ENCODE results near the gene GALNT13.

Gene GALNT13

DNA sequence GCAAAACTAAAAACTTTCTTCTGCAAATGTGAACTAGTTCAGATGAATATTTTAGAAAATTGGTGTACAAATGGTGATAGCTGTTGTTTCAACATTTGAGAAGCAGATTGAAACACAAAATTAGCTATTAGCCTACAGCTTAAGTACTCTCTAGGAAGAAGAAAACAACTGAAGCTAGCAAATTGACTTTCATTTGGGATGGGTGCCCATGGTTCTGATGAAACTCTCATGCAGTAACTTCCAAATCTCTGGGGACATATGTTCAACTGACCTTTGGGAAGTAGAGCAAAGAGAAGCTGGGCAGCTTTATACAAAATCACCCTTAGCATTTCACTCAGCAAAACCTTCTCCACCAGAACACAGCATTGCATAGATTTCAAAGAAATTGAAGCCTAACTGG lies 119.0 kb downstream of the GALNT13 start:
- H3K27ac Mint-ChIP-seq: no peak overlapping the region
- no peak overlapping the region for H3K4me3 Mint-ChIP-seq
- H3K27me3 Mint-ChIP-seq: no peaks in the 10 kb centered on the region
- H3K36me3 Mint-ChIP-seq (ENCODE audit: low read depth): no peaks in the 10 kb centered on the region
- peaks cover 13% of the 10 kb centered on the region for H3K9me3 Mint-ChIP-seq
- DNase-seq: no peak
- ATAC-seq: no peak
- no peaks in the 10 kb centered on the region for H3K4me1 Mint-ChIP-seq

DNA sequence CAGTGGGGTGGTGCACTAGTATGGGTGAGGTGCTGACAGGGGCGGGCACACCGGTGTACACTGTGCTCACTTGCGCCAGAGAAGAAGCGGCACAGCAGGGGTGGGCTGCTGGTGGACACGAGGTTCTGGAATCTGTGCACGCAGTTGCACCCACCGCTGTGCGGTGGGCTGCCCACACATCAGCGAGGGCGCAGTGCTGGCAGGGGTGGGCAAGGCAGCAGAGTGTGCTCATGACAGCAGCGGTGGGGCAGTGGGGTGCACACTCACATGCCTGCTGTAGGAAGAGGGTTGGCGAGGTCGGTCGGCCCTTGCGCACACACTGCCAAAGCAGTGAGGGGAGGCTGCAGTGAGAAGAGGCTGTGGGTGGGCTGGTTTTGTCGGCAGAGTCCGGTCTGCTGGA lies 141.8 kb downstream of the GALNT13 start:
- H3K4me3 Mint-ChIP-seq: no peak overlapping the region
- H3K27ac Mint-ChIP-seq: no peak overlapping the region
- H3K9me3 Mint-ChIP-seq: peaks cover 36% of the 10 kb centered on the region
- H3K36me3 Mint-ChIP-seq (ENCODE audit: low read depth): no peaks in the 10 kb centered on the region
- no peaks in the 10 kb centered on the region for H3K4me1 Mint-ChIP-seq
- DNase-seq (no peak), ATAC-seq (no peak)
- H3K27me3 Mint-ChIP-seq: no peaks in the 10 kb centered on the region

DNA sequence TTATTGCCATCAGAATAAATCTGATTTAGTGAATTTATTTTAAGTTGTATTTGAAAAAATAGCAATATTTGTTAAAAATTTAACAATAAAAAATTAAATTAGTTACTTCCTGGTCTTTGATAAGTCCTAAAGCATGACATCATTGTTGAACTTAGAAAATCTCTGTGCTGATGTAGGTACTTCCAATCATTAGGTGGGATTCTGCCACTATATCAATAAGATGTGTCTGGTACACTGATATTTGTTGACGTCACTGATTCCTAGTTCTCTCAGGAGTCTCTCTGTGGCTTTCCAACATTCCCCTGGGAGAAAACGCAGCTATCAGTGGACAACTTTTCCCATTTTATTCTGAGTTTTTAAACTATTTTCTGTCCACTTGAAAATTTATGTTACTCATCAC lies 143.5 kb downstream of the GALNT13 start:
- Mint-ChIP-seq H3K4me3 (no peak overlapping the region), H3K9me3 (peaks cover 25% of the 10 kb centered on the region), H3K36me3 (ENCODE audit: low read depth) (no peaks in the 10 kb centered on the region), H3K4me1 (no peaks in the 10 kb centered on the region), H3K27ac (no peak overlapping the region), H3K27me3 (no peaks in the 10 kb centered on the region)
- ATAC-seq (no peak), DNase-seq (no peak)

DNA sequence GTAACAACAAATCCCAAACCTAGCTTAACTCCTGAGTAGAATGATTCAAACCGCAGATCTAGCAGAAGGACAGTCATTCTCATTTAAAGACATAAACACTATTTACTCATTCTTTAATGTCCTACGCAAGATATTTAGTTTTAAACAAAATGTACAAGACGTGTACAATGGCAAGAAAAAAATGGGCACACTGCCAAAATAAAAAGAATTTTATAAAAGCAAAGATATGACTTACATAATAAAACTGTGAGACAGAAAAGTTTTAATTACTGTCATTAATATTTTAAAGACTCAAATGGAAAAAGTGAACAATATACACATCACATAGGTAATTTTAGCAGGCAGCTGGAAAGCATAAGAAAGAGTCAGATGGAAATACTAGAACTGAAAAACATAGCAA lies 157.8 kb downstream of the GALNT13 start:
- ATAC-seq (no peak), DNase-seq (no peak)
- Mint-ChIP-seq H3K36me3 (ENCODE audit: low read depth) (no peaks in the 10 kb centered on the region), H3K9me3 (peaks cover 28% of the 10 kb centered on the region), H3K27me3 (no peaks in the 10 kb centered on the region), H3K27ac (no peak overlapping the region), H3K4me1 (no peaks in the 10 kb centered on the region), H3K4me3 (no peak overlapping the region)

DNA sequence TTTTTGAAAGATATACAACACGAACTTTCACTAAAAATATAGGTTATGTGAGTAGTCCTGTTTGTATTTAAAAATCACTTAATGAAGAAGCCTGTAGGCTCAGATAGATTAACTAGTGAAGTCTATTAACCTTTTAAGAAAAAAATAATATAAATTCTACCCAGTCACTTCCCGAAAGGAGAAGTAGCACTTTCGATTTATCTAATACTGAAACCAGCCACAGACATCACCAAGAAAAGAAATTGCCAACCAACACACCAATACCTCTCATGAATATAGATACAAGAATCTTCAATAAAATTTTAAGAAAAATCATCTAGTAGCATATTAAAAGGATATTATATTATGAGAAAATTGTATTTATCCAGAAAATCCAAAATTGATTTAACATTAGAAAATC lies 160.5 kb downstream of the GALNT13 start:
- Mint-ChIP-seq H3K4me1 (no peaks in the 10 kb centered on the region), H3K27me3 (no peaks in the 10 kb centered on the region), H3K36me3 (ENCODE audit: low read depth) (no peaks in the 10 kb centered on the region), H3K9me3 (peaks cover 12% of the 10 kb centered on the region), H3K4me3 (no peak overlapping the region), H3K27ac (no peak overlapping the region)
- DNase-seq (no peak), ATAC-seq (no peak)

DNA sequence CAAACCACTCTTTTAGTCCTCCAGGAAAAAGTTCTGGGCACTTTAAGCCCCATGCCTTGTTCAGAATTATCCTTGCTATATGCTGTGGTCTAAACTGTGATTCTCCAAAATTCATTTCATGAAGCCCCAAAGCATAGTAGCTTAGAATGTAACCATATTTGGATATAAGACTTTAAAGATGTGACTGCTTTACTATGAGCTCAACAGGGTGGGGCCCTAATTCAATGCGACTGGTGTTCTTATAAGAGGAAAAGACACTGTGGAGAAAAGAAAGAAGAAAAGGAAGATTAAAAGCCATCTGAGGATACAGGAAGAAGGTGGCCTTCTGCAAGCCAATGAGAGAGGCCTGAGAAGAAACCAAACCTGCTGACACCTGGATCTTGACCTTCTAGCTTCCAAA lies 174.8 kb downstream of the GALNT13 start:
- H3K36me3 Mint-ChIP-seq (ENCODE audit: low read depth): no peaks in the 10 kb centered on the region
- H3K9me3 Mint-ChIP-seq: peaks cover 16% of the 10 kb centered on the region
- DNase-seq (no peak), ATAC-seq (no peak)
- H3K27me3 Mint-ChIP-seq: no peaks in the 10 kb centered on the region
- no peak overlapping the region for H3K4me3 Mint-ChIP-seq
- no peak overlapping the region for H3K27ac Mint-ChIP-seq
- no peaks in the 10 kb centered on the region for H3K4me1 Mint-ChIP-seq

DNA sequence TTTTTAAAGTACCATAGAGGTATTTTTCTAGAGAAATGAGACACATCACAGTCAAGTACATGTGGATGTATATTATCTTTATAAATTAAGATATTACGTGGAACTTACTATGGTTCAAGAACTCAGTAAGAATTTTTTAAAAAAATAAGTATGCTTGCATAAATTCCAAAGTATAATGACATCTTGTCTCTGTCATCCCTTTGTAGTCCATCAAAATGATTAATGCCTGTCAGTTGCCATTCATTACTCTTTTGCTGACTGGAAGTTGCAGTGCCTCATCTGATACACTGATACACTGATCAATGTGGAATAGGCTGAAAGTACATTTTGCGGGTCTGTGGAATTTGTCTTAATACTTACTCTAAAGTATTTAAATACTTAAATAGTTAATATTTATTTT lies 177.2 kb downstream of the GALNT13 start:
- Mint-ChIP-seq H3K4me3 (no peak overlapping the region), H3K36me3 (ENCODE audit: low read depth) (no peaks in the 10 kb centered on the region), H3K27me3 (no peaks in the 10 kb centered on the region), H3K4me1 (no peaks in the 10 kb centered on the region), H3K9me3 (peaks cover 12% of the 10 kb centered on the region), H3K27ac (no peak overlapping the region)
- DNase-seq (no peak), ATAC-seq (no peak)

DNA sequence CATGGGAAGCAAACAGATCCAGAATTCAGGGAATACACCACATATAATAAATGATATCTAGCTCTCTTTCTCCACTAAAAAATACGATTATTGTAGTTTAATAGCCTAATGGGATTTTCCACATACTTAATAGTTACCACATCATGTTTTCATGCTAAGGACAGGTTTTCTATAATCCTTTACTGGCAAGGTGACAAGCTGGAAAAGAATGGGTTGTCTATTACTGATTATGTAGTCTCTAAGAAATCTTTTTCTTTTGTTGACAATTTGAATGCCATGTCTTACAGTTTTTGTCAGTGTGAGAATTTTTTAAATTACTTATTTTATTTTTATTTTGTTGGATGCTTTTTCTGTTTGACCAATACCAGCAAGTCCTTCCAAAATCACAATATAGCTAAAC lies 177.8 kb downstream of the GALNT13 start:
- H3K4me1 Mint-ChIP-seq: no peaks in the 10 kb centered on the region
- DNase-seq (no peak), ATAC-seq (no peak)
- H3K4me3 Mint-ChIP-seq: no peak overlapping the region
- H3K27me3 Mint-ChIP-seq: no peaks in the 10 kb centered on the region
- no peaks in the 10 kb centered on the region for H3K36me3 Mint-ChIP-seq (ENCODE audit: low read depth)
- H3K9me3 Mint-ChIP-seq: peaks cover 12% of the 10 kb centered on the region
- no peak overlapping the region for H3K27ac Mint-ChIP-seq

DNA sequence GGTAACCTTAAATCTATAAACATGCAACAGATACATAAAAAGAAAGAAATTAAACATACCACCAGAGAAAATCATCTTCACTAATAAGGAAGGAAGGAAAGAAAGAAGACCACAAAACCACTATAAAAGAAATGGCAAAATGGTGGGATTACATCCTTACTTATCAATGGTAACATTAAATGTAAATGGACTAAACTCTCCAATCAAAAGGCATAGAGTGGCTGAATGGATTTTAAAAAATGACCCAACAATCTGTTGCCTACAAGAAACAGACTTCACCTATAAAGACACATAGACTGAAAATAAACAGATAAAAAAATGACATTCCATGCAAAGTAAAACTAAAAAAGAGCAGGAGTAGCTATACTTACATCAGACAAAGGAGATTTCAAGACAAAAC lies 195.4 kb downstream of the GALNT13 start:
- Mint-ChIP-seq H3K27me3 (no peaks in the 10 kb centered on the region), H3K27ac (no peak overlapping the region), H3K9me3 (peaks cover 28% of the 10 kb centered on the region), H3K36me3 (ENCODE audit: low read depth) (no peaks in the 10 kb centered on the region), H3K4me3 (no peak overlapping the region), H3K4me1 (no peaks in the 10 kb centered on the region)
- no peak for ATAC-seq
- DNase-seq: no peak

DNA sequence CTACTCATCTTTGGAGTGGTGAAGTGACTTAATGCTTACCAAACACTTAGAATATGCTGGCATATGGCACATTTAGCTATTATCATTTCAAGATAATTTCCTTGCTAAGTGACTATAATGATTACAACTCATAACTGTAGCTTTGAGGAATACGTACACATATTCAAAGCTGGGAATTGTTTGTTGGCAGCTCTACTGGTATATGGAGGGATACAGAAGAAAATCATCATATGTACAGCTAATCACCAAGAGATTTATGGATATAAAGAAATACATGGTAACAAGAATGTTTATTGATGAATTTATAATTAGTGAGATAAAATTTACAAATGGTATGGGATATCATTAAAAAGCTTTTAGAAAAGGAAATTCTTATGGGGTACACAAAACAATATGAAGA lies 207.2 kb downstream of the GALNT13 start:
- H3K4me1 Mint-ChIP-seq: no peaks in the 10 kb centered on the region
- no peaks in the 10 kb centered on the region for H3K27me3 Mint-ChIP-seq
- H3K36me3 Mint-ChIP-seq (ENCODE audit: low read depth): no peaks in the 10 kb centered on the region
- H3K9me3 Mint-ChIP-seq: peaks cover 8% of the 10 kb centered on the region
- DNase-seq (no peak), ATAC-seq (no peak)
- H3K4me3 Mint-ChIP-seq: no peak overlapping the region
- H3K27ac Mint-ChIP-seq: no peak overlapping the region

DNA sequence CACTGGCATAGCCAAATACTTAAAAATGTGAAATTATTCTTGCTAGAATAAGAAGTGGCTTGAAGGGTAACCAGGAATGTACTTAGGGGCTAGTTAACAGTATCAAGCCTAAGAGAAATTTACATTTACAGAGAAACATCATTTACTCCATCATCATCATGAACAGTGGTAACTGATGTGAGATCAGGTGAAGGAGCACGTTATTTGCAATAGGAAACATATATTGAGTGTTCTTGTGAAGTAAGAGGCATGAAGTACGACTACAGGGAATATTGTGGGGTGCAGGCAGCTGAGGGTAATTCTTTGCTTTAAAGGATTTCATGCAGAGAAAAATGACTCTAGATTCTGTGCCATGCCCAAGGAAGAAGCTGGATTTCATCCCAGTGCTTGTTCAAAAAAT lies 220.8 kb downstream of the GALNT13 start:
- DNase-seq: no peak
- Mint-ChIP-seq H3K36me3 (ENCODE audit: low read depth) (no peaks in the 10 kb centered on the region), H3K27me3 (no peaks in the 10 kb centered on the region)

DNA sequence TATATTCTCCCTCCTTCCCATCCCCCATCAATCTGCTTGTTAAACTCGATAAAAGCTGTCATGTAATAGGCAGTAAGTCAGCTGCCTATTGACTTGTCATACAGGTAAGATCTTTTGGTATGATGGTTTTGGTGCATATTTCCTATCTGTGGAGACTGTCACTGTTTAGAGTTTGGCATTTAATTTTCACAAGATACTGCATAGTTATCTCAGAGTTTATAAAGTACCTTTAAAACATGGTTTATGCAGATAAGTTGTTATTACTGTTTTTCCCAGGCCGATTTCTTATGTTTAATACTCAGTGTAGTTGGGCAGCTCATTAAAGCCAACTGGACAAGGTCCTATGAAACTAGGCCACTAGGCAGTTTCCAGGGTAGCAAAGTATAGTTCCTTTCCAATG lies 222.1 kb downstream of the GALNT13 start:
- no peak for ATAC-seq
- no peaks in the 10 kb centered on the region for H3K27me3 Mint-ChIP-seq
- H3K4me3 Mint-ChIP-seq: no peak overlapping the region
- no peaks in the 10 kb centered on the region for H3K36me3 Mint-ChIP-seq (ENCODE audit: low read depth)
- no peaks in the 10 kb centered on the region for H3K4me1 Mint-ChIP-seq
- H3K9me3 Mint-ChIP-seq: no peaks in the 10 kb centered on the region
- no peak overlapping the region for H3K27ac Mint-ChIP-seq
- DNase-seq: no peak

More for the DNA sequence above, 220.8 kb downstream of the GALNT13 start:
- Mint-ChIP-seq H3K4me1 (no peaks in the 10 kb centered on the region), H3K4me3 (no peak overlapping the region), H3K27ac (no peak overlapping the region), H3K9me3 (no peaks in the 10 kb centered on the region)
- ATAC-seq: no peak

DNA sequence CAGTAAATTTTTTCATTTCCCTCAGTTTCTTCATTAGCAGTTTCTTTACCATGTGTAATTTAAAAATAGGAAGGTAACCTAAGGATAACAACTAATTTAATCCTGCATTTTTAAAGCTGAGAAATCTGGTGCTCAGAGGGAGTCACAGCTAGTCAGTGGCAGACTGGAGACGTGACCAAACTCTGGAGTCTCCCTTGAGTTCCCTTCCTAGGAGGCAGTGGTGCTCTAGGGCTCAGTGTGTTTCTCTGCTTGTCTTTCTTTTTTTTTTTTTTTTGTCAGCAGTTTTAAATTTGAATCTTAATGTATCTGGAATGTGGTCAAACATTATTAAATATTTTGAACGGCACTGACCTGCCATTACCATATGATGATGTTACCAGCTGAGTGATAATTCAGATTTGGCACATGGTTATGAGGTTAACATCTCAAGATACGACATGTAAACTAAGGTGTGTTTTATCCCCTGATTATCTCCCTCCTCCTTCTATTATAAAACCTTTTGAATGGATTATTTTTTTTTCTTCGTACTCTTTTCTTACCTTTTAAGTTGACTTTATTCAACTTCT lies 226.2 kb downstream of the GALNT13 start:
- no peaks in the 10 kb centered on the region for H3K27me3 Mint-ChIP-seq
- H3K4me1 Mint-ChIP-seq: no peaks in the 10 kb centered on the region
- no peak for ATAC-seq
- H3K9me3 Mint-ChIP-seq: peaks cover 23% of the 10 kb centered on the region
- H3K36me3 Mint-ChIP-seq (ENCODE audit: low read depth): no peaks in the 10 kb centered on the region
- no peak overlapping the region for H3K4me3 Mint-ChIP-seq
- H3K27ac Mint-ChIP-seq: no peak overlapping the region
- DNase-seq: no peak

DNA sequence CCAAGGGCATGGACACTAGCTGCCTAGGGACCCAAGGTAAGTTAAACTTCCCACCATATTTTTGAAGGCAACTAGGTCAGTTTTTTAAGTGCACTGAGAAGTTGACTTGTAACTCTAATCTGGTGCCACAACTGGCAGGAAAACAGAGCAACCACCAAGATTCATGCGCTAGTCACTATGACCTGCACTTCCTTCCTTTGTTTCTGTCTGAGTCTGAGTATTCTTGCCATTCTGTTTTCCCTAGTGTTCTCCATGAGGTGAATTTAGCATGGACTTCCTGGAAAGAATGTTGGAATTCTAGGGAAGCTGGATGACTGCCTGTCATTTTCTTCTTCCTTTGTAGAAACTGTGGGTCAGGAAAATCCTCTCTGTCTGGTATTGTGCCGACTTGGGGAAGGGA lies 249.0 kb downstream of the GALNT13 start:
- Mint-ChIP-seq H3K4me1 (no peaks in the 10 kb centered on the region), H3K27ac (no peak overlapping the region), H3K4me3 (no peak overlapping the region), H3K36me3 (ENCODE audit: low read depth) (no peaks in the 10 kb centered on the region), H3K27me3 (no peaks in the 10 kb centered on the region), H3K9me3 (peaks cover 43% of the 10 kb centered on the region)
- DNase-seq: no peak
- ATAC-seq: no peak

DNA sequence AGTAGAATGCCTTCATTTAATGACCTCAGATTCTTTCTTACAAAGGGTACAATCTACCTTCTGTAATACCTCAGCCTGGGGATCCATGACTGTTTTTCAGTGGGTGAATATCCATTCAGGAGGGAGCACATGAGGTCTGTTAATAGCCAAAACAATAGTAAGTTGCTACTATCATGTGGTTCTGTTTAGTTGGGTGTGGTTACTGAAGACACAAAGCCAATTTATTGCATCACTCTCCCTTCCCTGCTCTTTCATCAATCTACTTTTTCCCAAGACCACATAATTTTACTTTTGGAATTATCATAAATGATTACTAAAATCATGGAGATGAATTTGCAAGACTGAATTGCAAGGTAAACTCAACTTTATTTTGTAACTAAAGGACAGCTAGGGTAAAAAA lies 254.2 kb downstream of the GALNT13 start:
- no peaks in the 10 kb centered on the region for H3K4me1 Mint-ChIP-seq
- no peaks in the 10 kb centered on the region for H3K27me3 Mint-ChIP-seq
- no peak for ATAC-seq
- peaks cover 15% of the 10 kb centered on the region for H3K9me3 Mint-ChIP-seq
- no peaks in the 10 kb centered on the region for H3K36me3 Mint-ChIP-seq (ENCODE audit: low read depth)
- H3K4me3 Mint-ChIP-seq: no peak overlapping the region
- H3K27ac Mint-ChIP-seq: no peak overlapping the region
- DNase-seq: no peak

DNA sequence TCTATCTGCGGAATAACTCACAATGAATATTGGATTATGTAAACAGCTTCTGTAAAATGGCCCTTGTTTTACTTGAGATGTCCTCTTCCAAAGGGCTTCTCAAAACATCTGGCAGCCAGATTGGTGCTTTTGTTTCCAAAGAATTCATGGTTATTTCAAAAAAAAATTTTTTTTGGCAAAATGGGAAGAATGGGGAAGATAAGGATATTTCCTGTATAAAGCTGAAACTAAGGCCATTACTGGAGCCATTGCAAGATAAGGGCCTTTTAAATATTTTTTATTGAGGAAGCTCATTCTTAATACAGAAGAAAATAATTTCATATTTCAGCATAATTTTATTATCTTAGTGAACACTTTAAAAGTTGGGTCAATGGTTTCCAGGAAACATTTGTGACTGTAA lies 259.1 kb downstream of the GALNT13 start:
- no peak for ATAC-seq
- peaks cover 5% of the 10 kb centered on the region for H3K9me3 Mint-ChIP-seq
- no peaks in the 10 kb centered on the region for H3K27me3 Mint-ChIP-seq
- H3K36me3 Mint-ChIP-seq (ENCODE audit: low read depth): no peaks in the 10 kb centered on the region
- no peak overlapping the region for H3K4me3 Mint-ChIP-seq
- no peak overlapping the region for H3K27ac Mint-ChIP-seq
- no peaks in the 10 kb centered on the region for H3K4me1 Mint-ChIP-seq
- no peak for DNase-seq
